Urothelium cell line (cell line): ENCODE measurements around the gene TIAM1.
A peak's percentile ranks its signal among the peaks of the same experiment; 100 is the strongest.

Source experiments
- DNase-seq: peaks from one replicate; pipeline ENCODE4 v3.0.0; 2011; ENCODE audit warnings: low spot score, mixed read lengths
- FAIRE-seq: peaks from 2 replicates; lab custom pipeline; 2011; peaks lifted over from hg19 to GRCh38; lab: Jason Lieb, UNC

Gene TIAM1

DNA sequence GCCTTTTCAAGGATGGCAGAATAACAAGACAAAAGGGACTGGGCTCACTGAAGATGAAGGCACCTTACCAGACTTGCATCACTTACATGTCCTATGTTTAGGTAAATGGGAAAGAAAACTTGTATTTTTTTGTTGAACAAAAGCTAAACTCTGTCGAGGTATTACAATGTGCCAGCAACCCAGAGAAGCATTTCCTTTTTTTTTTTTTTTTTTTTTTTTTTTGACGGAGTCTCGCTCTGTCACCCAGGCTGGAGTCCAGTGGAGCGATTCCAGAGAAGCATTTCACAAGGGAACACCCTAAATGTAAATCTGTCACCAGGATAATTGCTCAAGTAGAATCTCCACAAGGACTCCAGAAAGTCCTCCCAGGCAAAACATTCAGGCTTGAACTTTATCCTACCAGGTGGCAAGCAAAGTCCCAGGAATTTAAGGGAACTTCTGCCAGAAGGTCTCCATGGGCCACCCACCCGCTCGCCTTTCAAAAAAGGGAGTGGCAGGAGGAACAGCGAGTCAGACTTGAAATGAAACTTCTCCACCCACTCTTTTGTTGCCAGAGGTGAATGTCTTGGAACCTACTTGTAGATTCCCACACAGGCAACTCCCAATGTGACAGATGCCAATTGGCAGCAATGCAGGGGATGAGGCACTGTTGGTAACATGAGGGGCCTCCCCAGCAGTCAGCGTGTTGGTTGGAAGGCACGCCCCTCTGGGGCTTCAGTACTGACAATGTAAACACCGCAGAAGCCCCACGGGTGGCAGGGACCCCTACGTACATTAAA lies 125.0 kb downstream of the TIAM1 start:
- FAIRE-seq (no peak), DNase-seq (peak; percentile 47)

GRCh38 chr21:31216206-31216605 lies 127.9 kb downstream of the TIAM1 start:
- DNase-seq = no peak
- FAIRE-seq = no peak

- DNase-seq (no peak), FAIRE-seq (peak; percentile 30)
These were observed 130.3 kb downstream of the TIAM1 start for GRCh38 chr21:31213787-31214186.

GRCh38 chr21:31211836-31212235 lies 132.2 kb downstream of the TIAM1 start:
- no peak for FAIRE-seq

DNA sequence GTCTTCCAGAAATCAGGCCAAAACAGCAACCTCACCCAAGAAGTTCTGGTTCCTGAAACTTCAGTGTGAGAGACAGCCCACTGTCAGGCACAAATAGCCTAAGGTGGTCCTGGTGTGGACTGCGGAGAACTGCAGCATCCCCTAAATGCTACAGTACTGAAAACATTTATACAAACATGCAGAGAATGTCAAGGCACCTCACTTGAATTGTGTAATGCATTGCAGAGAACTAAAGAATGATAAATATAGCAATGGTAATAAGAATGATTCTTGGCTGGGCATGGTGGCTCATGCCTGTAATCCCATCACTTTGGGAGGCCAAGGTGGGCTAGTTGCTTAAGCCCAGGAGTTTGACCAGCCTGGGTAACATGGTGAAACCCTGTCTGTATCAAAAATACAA lies 138.6 kb downstream of the TIAM1 start:
- FAIRE-seq (no peak), DNase-seq (no peak)

More at GRCh38 chr21:31211836-31212235, 132.2 kb downstream of the TIAM1 start:
- DNase-seq = no peak

- FAIRE-seq (no peak), DNase-seq (no peak)
These were observed 139.3 kb downstream of the TIAM1 start for GRCh38 chr21:31204801-31205200.

- no peak for FAIRE-seq
- no peak for DNase-seq
These were observed 140.5 kb downstream of the TIAM1 start for GRCh38 chr21:31203431-31204054.

DNA sequence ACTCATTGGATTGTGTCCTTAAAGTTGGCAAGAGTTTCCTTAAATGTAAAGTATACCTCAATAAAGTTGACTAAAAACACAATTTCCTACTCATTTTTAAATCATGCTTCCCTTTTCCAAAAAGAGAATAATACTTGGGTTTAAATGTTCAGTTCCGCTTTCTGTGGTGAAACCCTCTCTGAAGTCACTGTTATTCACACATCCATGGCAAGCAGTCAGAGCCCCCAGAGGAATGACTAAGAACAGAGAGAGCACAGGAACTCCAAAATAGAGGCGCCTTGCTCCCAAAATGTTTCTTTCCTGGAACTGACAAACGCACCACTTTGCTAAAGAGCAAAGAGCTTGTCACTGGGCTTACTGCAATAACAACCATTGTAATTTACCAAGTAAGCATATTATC lies 142.5 kb downstream of the TIAM1 start:
- FAIRE-seq (no peak), DNase-seq (no peak)

DNA sequence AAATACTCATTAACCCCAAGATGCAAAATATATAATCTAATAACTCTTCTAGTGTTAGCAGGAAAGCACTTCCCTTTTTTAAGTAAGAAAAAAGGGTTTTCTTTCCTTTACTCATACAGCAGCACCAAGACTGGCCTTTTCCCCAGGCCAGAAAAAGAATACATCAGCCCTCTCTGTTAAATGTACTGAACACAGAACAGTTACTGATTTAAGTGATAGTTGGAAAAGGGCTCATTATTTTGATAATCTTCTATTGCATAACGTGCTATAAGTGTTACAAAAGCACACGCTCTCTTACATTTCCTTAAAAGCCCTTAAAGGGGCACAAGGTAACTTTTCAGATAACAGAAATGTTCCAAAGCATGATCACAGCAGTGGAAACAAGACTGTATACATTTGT lies 142.9 kb downstream of the TIAM1 start:
- no peak for DNase-seq
- FAIRE-seq = no peak

GRCh38 chr21:31198575-31198974 lies 145.5 kb downstream of the TIAM1 start:
- no peak for FAIRE-seq
- peak; percentile 55 for DNase-seq

DNA sequence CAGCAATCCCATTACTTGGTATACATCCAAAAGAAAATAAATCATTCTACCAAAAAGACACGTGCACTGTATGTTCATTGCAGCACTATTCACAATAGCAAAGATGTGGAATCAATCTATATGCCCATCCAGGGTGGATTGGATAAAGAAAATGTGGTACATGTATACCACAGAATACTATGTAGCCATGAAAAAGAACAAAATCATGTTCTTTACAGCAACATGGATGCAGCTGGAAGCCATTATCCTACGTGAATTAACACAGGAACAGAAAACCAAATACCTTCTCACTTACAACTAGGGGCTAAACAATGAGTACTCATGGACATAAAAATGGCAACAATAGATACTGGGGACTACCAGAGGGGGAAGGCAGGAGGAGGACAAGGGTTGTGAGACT lies 147.3 kb downstream of the TIAM1 start:
- FAIRE-seq (peak; percentile 92), DNase-seq (no peak)

DNA sequence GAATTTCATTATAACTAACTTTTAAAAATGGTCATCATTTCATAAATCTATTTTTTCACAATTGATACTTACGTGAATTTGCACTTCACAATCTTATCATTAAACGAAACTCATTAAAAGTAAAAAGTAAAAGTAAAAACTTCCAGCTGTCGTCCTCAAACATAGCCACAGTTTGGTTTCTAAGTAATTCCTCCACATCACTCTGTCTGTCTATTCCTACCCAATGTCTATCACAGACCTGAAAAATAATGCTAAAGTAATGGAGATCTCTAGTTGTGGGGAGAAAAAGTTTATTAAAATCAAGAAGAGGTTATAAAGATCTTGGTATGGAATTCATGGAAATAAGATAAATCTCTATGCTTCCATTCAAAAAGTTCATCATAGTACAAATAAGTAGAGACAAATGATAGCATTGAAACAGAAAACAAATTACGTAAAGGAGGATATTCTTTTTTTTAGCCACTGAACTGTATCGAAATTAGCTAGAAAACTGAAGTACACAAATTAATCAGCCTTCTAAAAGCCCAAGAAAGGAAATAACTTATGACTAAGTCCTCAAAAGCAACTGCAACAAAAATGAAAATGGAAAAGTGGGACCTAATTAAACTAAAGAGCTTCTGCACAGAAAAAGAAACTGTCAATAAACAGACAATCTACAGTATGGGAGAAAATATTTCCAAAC lies 148.6 kb downstream of the TIAM1 start:
- no peak for DNase-seq
- FAIRE-seq = no peak

- DNase-seq = no peak
- no peak for FAIRE-seq
These were observed 149.4 kb downstream of the TIAM1 start for GRCh38 chr21:31194510-31195293.

GRCh38 chr21:31193761-31194160 lies 150.3 kb downstream of the TIAM1 start:
- no peak for DNase-seq
- no peak for FAIRE-seq

DNA sequence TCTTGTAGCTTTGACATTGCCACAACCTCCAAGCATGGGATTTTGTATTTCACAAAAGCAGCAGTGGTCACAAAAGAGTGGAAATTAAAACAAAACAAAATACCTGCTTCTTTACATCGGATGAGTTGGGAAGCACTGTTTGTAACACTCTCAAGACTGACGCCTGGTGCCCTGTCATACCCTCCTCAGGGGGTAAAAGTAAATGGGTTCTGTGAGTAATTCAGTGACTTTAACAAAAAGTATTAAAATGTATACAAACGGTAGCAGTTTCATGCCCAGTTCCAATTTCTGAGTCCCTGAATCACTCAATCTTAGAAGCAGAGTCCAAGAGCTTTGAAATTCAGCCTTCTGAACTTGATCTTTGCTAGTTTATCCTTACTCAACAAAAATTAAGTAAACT lies 152.5 kb downstream of the TIAM1 start:
- DNase-seq (no peak), FAIRE-seq (no peak)

DNA sequence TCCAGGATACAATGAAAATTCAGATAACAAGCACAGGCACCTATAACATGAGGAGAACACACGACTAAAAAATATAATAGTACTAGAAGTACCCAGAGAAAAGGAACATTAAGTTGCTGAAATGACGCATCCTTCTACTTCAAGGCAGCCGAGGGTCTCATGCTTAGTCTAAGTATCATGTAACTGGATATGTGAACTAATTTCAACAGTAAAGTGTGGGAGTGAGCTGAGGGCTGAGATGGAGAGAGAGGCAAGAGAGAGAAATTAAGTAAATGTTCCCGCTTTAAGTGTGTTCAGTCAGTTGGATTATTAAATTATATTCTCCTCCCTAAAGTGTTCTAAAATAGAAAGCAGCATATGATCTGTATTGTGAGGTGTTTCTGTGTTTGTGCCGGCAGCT lies 153.5 kb downstream of the TIAM1 start:
- FAIRE-seq (no peak), DNase-seq (no peak)

- FAIRE-seq (no peak), DNase-seq (no peak)
These were observed 156.6 kb downstream of the TIAM1 start for GRCh38 chr21:31187499-31187898.

DNA sequence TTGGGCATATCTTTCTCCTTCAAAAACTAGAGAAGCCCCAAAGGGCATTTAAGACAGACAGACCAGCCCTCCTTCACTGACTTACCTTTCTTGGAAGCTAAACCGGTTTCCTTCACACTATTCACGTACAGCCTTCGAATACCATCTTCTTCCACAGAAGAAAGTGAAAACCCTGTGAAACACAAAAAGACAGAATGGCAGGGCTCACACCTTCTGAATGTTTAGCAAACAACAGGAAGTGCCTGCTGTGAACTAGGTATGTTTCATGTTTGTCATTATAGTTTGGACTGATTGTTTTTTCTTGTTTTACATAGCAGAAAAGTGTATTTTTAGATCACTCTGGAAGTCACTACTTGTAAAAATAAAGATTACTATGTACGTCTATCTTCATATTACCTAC lies 157.1 kb downstream of the TIAM1 start:
- FAIRE-seq (no peak), DNase-seq (no peak)

DNA sequence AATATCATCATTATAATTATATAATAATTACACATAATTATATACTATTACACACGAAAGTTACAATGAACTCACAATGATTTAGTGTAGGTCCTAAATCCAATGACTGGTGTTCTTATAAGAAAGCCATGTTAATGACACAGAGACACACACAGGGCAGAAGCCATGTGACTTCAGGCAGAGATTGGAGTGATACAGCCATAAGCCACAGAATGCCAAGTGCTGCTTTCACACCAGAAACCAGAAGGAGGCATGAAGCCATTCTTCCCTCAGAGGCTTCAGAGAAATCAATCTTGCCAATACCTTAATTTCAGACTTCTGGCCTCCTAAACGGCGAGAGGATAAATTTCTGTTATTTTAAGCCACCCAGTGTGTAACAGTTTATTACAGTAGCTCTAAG lies 158.4 kb downstream of the TIAM1 start:
- no peak for FAIRE-seq
- no peak for DNase-seq

- peak; percentile 81 for FAIRE-seq
- DNase-seq = no peak
These were observed 159.2 kb downstream of the TIAM1 start for GRCh38 chr21:31184876-31185275.

- no peak for FAIRE-seq
- no peak for DNase-seq
These were observed 159.6 kb downstream of the TIAM1 start for GRCh38 chr21:31184459-31184858.
